ENCODE data around the gene TMEM239.

- TF ChIP-seq GATA3 (IDR thresholded peaks at IDR 0.05; ENCODE audit: low read depth, low read length) = no peak
- no peak for TF ChIP-seq GATA2 (IDR thresholded peaks at IDR 0.05; ENCODE audit: low read depth, low read length)
Measured at GRCh38 chr20:2815242-2815900, 793 bp upstream of the TMEM239 start.
